Smooth muscle cell (in vitro differentiated cells): ENCODE results near the gene THBS2. TPM values are rescaled to one million over a fixed set of nuclear protein-coding genes. Genes with fewer than 3 reads are reported as not detected.

ENCODE experiments used
- DNase-seq: peaks from one replicate; lab custom pipeline; 2025; ENCODE audit not compliant: unreplicated experiment; lab: John Stamatoyannopoulos, UW
- H2AFZ ChIP-seq: fragments of 200-600 bp; sonication (generic); 2 replicates; pipeline ENCODE4 v1.6.0; 2016; ENCODE audit warnings: antibody characterized with exemption, low read depth, mild to moderate bottlenecking
- H3F3A ChIP-seq: fragments of 200-600 bp; sonication (generic); 2 replicates; pipeline ENCODE4 v1.6.0; 2017; ENCODE audit warnings: antibody characterized with exemption, low read depth
- H3K27ac ChIP-seq: fragments of 200-600 bp; sonication (generic); 2 replicates; pipeline ENCODE4 v1.5.1; 2016; ENCODE audit warnings: low read depth, mild to moderate bottlenecking
- H3K27me3 ChIP-seq: fragments of 200-600 bp; sonication (generic); 2 replicates; pipeline ENCODE4 v1.6.1; 2016; ENCODE audit warnings: low read depth, mild to moderate bottlenecking
- H3K36me3 ChIP-seq: fragments of 200-600 bp; sonication (generic); 2 replicates; pipeline ENCODE4 v1.5.1; 2016; ENCODE audit warnings: low read depth
- H3K4me1 ChIP-seq: fragments of 200-600 bp; sonication (generic); 2 replicates; pipeline ENCODE4 v1.5.1; 2016; ENCODE audit warnings: low read depth
- H3K4me2 ChIP-seq: fragments of 200-600 bp; sonication (generic); 2 replicates; pipeline ENCODE4 v1.6.0; 2016; ENCODE audit warnings: mild to moderate bottlenecking
- H3K4me3 ChIP-seq: fragments of 200-600 bp; sonication (generic); 2 replicates; pipeline ENCODE4 v1.5.1; 2016; ENCODE audit warnings: mild to moderate bottlenecking
- H3K79me2 ChIP-seq: fragments of 200-600 bp; sonication (generic); 2 replicates; pipeline ENCODE4 v1.6.0; 2016; ENCODE audit warnings: low read depth, mild to moderate bottlenecking
- H3K9ac ChIP-seq: fragments of 200-600 bp; sonication (generic); 2 replicates; pipeline ENCODE4 v1.6.0; 2016; ENCODE audit warnings: low read depth
- H3K9me3 ChIP-seq: fragments of 200-600 bp; sonication (generic); replicated peaks from 2 replicates; pipeline ENCODE4 v1.5.1; 2016; ENCODE audit warnings: low read depth
- H4K20me1 ChIP-seq: fragments of 200-600 bp; sonication (generic); 2 replicates; pipeline ENCODE4 v1.6.0; 2016; ENCODE audit warnings: low read depth
- CTCF ChIP-seq: fragments of 200-600 bp; sonication (generic); IDR thresholded peaks from 2 replicates; pipeline ENCODE4 v1.5.1; 2017; ENCODE audit warnings: borderline replicate concordance, mild to moderate bottlenecking, antibody characterized with exemption; ENCODE audit not compliant: insufficient read depth, poor library complexity, severe bottlenecking
- WGBS: methylation state at CpG from one replicate; pipeline ENCODE4 v1.1.7; 2016; ENCODE audit warnings: low lambda C conversion rate; 5-methylcytosine and 5-hydroxymethylcytosine counted together
- polyA plus RNA-seq: library from polyadenylated mRNA; unstranded; fragments of >200 nt; fragmentation: Nextera tagmentation; extraction: Ambion mirVana; gene quantifications from 2 replicates; pipeline ENCODE4 v1.2.1, GENCODE V29; 2016
- total RNA-seq: library from RNA; depleted of rRNA; stranded (reverse); fragments of >200 nt; gene quantifications from 2 replicates; pipeline ENCODE4 v1.2.3, GENCODE V29; 2014

THBS2 gene
- total and polyA plus RNA-seq, 2 experiments from 2014 or later: 10.1 to 13.9 TPM

DNA sequence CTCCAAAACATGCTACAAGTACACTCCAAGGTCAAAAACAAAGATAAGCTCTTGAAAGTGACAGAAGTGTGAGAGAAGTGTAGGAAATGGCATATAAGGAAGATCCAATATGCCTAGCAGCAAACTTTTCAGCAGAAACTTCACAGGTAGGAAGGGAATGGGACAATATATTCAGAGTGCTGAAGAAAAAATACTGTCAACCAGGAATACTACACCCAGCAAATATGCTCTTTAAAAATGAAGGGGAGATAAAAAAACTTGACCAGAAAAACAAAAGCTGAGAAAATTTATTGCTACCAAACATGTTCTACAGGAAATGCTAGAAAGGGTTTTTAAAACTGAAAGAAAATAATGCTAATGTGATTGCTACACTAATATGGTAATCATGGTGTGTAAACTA lies 46.2 kb downstream of the THBS2 start:
- Histone ChIP-seq H3K4me3 (no peak overlapping the region), H3F3A (no peaks in the 10 kb centered on the region), H2AFZ (no peak overlapping the region), H3K9ac (no peak overlapping the region), H3K79me2 (no peaks in the 10 kb centered on the region), H3K4me2 (no peak overlapping the region), H3K4me1 (peaks cover 2% of the 10 kb centered on the region), H3K9me3 (peaks cover 12% of the 10 kb centered on the region), H3K36me3 (no peaks in the 10 kb centered on the region), H3K27ac (no peak overlapping the region), H3K27me3 (no peaks in the 10 kb centered on the region), H4K20me1 (no peaks in the 10 kb centered on the region)
- DNase-seq: no peak
- TF ChIP-seq CTCF: no peak

GRCh38 chr6:169205176-169206160 lies 48.2 kb downstream of the THBS2 start:
- 86% methylated on average over 6 of the region's 6 CpGs for WGBS
- no peak overlapping the region for H2AFZ ChIP-seq
- no peaks in the 10 kb centered on the region for H3K36me3 ChIP-seq
- H3K79me2 ChIP-seq: no peaks in the 10 kb centered on the region
- H3K27me3 ChIP-seq: no peaks in the 10 kb centered on the region
- H3K4me1 ChIP-seq: no peaks in the 10 kb centered on the region
- TF ChIP-seq CTCF: no peak
- H3K4me3 ChIP-seq: no peak overlapping the region
- no peak overlapping the region for H3K27ac ChIP-seq
- peaks cover 12% of the 10 kb centered on the region for H3K9me3 ChIP-seq
- H3K4me2 ChIP-seq: no peak overlapping the region
- DNase-seq: no peak
- H4K20me1 ChIP-seq: no peaks in the 10 kb centered on the region
- no peak overlapping the region for H3K9ac ChIP-seq
- H3F3A ChIP-seq: no peaks in the 10 kb centered on the region

- Histone ChIP-seq H3K4me3 (no peak overlapping the region), H3K9me3 (peaks cover 12% of the 10 kb centered on the region), H3F3A (no peaks in the 10 kb centered on the region), H3K4me1 (no peaks in the 10 kb centered on the region), H3K9ac (no peak overlapping the region), H3K36me3 (no peaks in the 10 kb centered on the region), H3K27ac (no peak overlapping the region), H3K4me2 (no peak overlapping the region), H3K79me2 (no peaks in the 10 kb centered on the region), H2AFZ (no peak overlapping the region), H4K20me1 (no peaks in the 10 kb centered on the region), H3K27me3 (no peaks in the 10 kb centered on the region)
- TF ChIP-seq CTCF: no peak
- DNase-seq: no peak
- 78% methylated on average over 2 of the region's 2 CpGs for WGBS
Observed at GRCh38 chr6:169204167-169204566, 49.5 kb downstream of the THBS2 start.

DNA sequence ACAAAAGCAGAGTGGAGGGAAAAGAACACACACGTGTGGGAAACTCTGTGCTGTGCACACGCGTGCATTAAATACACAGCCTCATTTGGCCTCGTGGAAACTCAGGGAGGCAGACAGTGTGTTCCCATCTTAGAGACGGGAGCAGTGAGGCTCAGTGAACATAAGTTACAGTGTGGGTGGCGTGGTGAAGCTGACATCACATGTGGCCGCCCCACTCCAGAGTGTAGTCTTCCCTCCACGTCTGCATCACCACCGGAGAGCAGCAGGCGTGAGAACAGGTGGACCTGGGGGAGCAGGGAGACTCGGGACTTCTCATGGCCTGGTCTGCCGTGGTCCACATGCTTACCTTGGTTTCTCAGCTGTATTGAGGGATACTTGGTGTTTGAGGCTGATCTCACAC lies 51.7 kb downstream of the THBS2 start:
- no peak overlapping the region for H3K27ac ChIP-seq
- no peak overlapping the region for H3K9ac ChIP-seq
- H3K4me3 ChIP-seq: no peak overlapping the region
- H3K36me3 ChIP-seq: no peaks in the 10 kb centered on the region
- no peak overlapping the region for H3K4me2 ChIP-seq
- H4K20me1 ChIP-seq: no peaks in the 10 kb centered on the region
- no peaks in the 10 kb centered on the region for H3K4me1 ChIP-seq
- no peaks in the 10 kb centered on the region for H3K27me3 ChIP-seq
- no peaks in the 10 kb centered on the region for H3K79me2 ChIP-seq
- no peak for DNase-seq
- H2AFZ ChIP-seq: no peak overlapping the region
- TF ChIP-seq CTCF: no peak
- H3K9me3 ChIP-seq: peaks cover 3% of the 10 kb centered on the region
- WGBS: 89% methylated on average over 12 of the region's 12 CpGs
- H3F3A ChIP-seq: no peaks in the 10 kb centered on the region
